Ectodermal cell (in vitro differentiated cells): ENCODE results near the gene NOTCH1.
A peak's percentile ranks its signal among the peaks of the same experiment; 100 is the strongest.
"Not testable (repeated sequence)": the region's sequence is repeated elsewhere in the genome, so short reads cannot be mapped to it uniquely, and the experiment has no call there.

Experiments used
- H3K27ac ChIP-seq: 2 replicates; pipeline ENCODE4 v1.7.0; 2013; ENCODE audit warnings: mild to moderate bottlenecking, low read depth, low read length; ENCODE audit not compliant: insufficient read depth, poor library complexity, severe bottlenecking
- H3K27me3 ChIP-seq: 2 replicates; pipeline ENCODE4 v1.7.0; 2013; ENCODE audit warnings: mild to moderate bottlenecking, low read length; ENCODE audit not compliant: insufficient read depth, control insufficient read depth, poor library complexity, severe bottlenecking
- H3K36me3 ChIP-seq: one replicate; pipeline ENCODE4 v1.7.0; 2013; ENCODE audit warnings: low read length; ENCODE audit not compliant: control insufficient read depth, insufficient read depth
- H3K4me1 ChIP-seq: one replicate; pipeline ENCODE4 v1.7.0; 2013; ENCODE audit warnings: low read length; ENCODE audit not compliant: control insufficient read depth, insufficient read depth
- H3K4me3 ChIP-seq: 2 replicates; pipeline ENCODE4 v1.7.0; 2013; ENCODE audit warnings: low read depth, low read length, control low read depth; ENCODE audit not compliant: insufficient read depth
- H3K9me3 ChIP-seq: 2 replicates; pipeline ENCODE4 v1.7.0; 2013; ENCODE audit warnings: mild to moderate bottlenecking, low read length, moderate library complexity; ENCODE audit not compliant: control insufficient read depth
- WGBS, 2 experiments: methylation state at CpG; one replicate each; pipeline ENCODE4 v1.1.7; 2013; ENCODE audit warnings: missing lambda C conversion rate in 2 of 2; 5-methylcytosine and 5-hydroxymethylcytosine counted together

Gene NOTCH1

GRCh38 chr9:136578626-136578914 is 32.7 kb upstream of the NOTCH1 start:
- H3K4me3 ChIP-seq, result no peak overlapping the region
- WGBS, 2 experiments, result 56 to 61% methylated on average over 7 of the region's 7 CpGs
- no peaks in the 10 kb centered on the region for H3K27me3 ChIP-seq
- H3K4me1 ChIP-seq, result peaks cover 7% of the 10 kb centered on the region
- H3K27ac ChIP-seq, result no peak overlapping the region
- H3K36me3 ChIP-seq, result no peaks in the 10 kb centered on the region
- H3K9me3 ChIP-seq, result no peaks in the 10 kb centered on the region

DNA sequence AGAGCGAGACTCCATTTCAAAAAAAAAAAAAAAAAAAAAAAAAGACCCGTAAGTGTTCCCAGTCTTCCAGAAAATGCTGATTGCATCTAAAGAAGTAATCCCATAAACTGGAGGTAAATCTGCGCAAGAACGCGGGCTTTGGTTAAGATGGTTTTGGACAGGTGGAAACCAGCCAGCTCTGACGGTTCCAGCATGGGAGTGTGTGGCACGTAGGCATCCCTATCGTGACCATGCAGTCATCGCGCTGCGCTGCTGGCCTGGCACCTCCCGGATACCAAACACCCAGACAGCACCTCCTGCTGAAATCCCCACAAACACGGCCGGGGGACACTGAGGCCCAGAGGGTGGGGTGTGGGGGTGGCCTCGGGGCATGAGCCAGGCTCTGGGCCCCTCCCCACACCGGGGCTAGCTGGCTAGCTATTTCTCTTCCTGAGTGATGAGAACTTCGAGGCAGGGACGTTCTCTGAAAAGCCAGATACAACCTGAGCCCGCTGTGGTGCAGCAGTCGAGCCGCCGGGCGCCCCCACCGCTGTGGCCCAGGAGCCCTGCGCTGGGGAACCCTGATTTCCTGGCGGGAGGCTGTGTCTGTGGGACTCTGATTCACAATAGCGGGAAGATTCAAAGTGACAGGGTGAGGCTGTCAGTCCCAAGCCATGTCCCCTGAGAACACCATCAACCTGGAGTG is 32.2 kb upstream of the NOTCH1 start:
- WGBS, 2 experiments, result 78 to 79% methylated on average over 27 of the region's 27 CpGs
- Histone ChIP-seq H3K4me3 (no peak overlapping the region), H3K27me3 (no peaks in the 10 kb centered on the region), H3K36me3 (no peaks in the 10 kb centered on the region), H3K27ac (no peak overlapping the region), H3K9me3 (no peaks in the 10 kb centered on the region), H3K4me1 (peaks cover 6% of the 10 kb centered on the region)

- Histone ChIP-seq H3K27me3 (no peaks in the 10 kb centered on the region), H3K4me3 (no peak overlapping the region), H3K36me3 (no peaks in the 10 kb centered on the region), H3K9me3 (no peaks in the 10 kb centered on the region), H3K27ac (no peak overlapping the region), H3K4me1 (peaks cover 20% of the 10 kb centered on the region)
- 91% methylated on average over 8 of the region's 8 CpGs for WGBS, 2 experiments
Measured at GRCh38 chr9:136576269-136576626, 30.4 kb upstream of the NOTCH1 start.

DNA sequence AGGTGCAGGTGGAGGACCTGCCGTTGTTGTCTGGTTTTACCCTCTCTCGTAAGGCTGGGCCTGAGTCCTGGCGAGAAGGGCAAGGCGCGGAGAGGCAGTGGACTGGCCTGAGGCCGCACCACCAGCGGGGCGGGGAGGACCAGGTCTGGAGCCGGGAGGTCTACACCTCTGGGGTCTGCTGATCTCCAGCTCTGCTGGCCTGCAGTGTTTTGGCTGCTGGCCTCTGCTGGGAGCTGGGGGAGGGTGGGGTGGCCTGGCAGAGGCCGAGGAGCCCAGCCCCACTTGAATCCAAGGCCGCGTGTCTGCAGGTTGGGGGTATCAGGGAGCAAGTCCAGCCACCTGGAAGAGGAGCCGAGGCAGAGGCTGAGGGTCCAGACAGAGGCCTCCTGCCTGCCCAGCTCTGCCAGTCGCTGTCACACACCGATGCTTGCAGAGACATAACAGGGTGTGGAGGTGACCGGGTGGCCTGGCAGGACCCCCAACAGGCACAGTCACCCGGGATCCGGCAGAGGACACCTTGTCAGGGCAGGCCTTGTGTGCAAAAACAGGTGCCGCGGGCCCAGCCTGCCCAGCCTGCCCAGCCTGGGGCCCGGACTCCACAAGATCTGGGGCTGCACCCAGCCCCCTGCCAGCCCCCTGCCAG is 29.9 kb upstream of the NOTCH1 start:
- H3K27ac ChIP-seq, result no peak overlapping the region
- no peak overlapping the region for H3K4me3 ChIP-seq
- H3K4me1 ChIP-seq, result peaks cover 25% of the 10 kb centered on the region
- WGBS, 2 experiments, result 89 to 90% methylated on average over 21 of the region's 21 CpGs
- H3K9me3 ChIP-seq, result no peaks in the 10 kb centered on the region
- H3K36me3 ChIP-seq, result no peaks in the 10 kb centered on the region
- H3K27me3 ChIP-seq, result no peaks in the 10 kb centered on the region

GRCh38 chr9:136574606-136575005 is 28.8 kb upstream of the NOTCH1 start:
- 95% methylated on average over 16 of the region's 16 CpGs for WGBS, 2 experiments
- peaks cover 36% of the 10 kb centered on the region for H3K4me1 ChIP-seq
- H3K27ac ChIP-seq, H3K4me3 ChIP-seq, H3K27me3 ChIP-seq, H3K36me3 ChIP-seq, H3K9me3 ChIP-seq: not testable (repeated sequence)

- no peaks in the 10 kb centered on the region for H3K9me3 ChIP-seq
- peak overlapping the region; percentile 89 for H3K27ac ChIP-seq
- H3K4me3 ChIP-seq, result peak overlapping the region; percentile 12
- H3K4me1 ChIP-seq, result peaks cover 46% of the 10 kb centered on the region
- H3K36me3 ChIP-seq, result no peaks in the 10 kb centered on the region
- WGBS, 2 experiments, result 41 to 42% methylated on average over 34 of the region's 34 CpGs
- no peaks in the 10 kb centered on the region for H3K27me3 ChIP-seq
Measured at GRCh38 chr9:136572828-136573625, 27.2 kb upstream of the NOTCH1 start.

- H3K4me1 ChIP-seq, result peaks cover 53% of the 10 kb centered on the region
- WGBS, 2 experiments, result 2 to 3% methylated on average over 17 of the region's 17 CpGs
- H3K9me3 ChIP-seq, result no peaks in the 10 kb centered on the region
- peak overlapping the region; percentile 12 for H3K4me3 ChIP-seq
- H3K36me3 ChIP-seq, result no peaks in the 10 kb centered on the region
- H3K27me3 ChIP-seq, result no peaks in the 10 kb centered on the region
- peak overlapping the region; percentile 89 for H3K27ac ChIP-seq
Measured at GRCh38 chr9:136572003-136572827, 26.4 kb upstream of the NOTCH1 start.

DNA sequence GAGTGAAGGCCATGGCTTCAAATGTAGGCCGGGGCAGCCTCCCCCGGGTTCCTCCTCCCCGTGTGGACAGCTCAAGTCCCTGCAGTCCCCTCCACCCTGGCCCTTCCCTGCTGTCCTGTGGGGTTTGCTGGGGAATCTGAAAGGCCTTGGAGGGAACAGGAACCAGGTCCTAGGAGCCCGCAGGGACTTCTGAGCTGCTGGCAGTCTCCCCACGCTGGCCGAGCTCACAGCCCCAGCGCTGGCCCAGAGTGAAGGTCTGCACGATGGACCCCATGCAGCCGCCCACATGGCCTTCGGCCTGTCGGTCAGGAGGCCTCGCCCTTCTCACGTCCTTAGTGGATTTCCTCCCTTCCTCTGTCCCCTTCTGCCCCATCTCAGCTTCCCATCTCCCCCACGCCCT is 25.7 kb upstream of the NOTCH1 start:
- Histone ChIP-seq H3K4me1 (peaks cover 57% of the 10 kb centered on the region), H3K36me3 (no peaks in the 10 kb centered on the region), H3K27ac (peak overlapping the region; percentile 89), H3K9me3 (no peaks in the 10 kb centered on the region), H3K27me3 (no peaks in the 10 kb centered on the region), H3K4me3 (no peak overlapping the region)
- 49 to 50% methylated on average over 14 of the region's 14 CpGs for WGBS, 2 experiments

DNA sequence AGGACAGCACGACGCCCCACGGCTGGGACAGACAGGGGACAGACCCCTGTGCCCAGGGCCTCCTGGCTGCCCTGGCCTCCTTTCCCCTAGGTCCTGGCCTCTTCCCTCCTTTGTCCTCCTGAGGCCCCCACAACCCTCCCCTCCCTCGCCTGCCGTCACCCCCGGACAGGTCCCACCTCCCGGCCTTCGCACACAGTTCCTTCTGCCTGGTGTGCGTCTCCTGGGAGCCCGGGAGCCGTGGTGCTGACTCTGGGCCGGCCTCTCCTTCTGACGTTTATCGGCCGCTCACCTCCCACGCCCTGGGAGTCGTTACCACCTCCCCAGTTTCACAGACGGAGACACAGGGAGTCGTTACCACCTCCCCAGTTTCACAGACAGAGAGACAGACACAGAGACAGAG is 25.1 kb upstream of the NOTCH1 start:
- no peaks in the 10 kb centered on the region for H3K36me3 ChIP-seq
- H3K9me3 ChIP-seq, result no peaks in the 10 kb centered on the region
- peak overlapping the region; percentile 89 for H3K27ac ChIP-seq
- H3K4me3 ChIP-seq, result no peak overlapping the region
- H3K27me3 ChIP-seq, result no peaks in the 10 kb centered on the region
- peaks cover 62% of the 10 kb centered on the region for H3K4me1 ChIP-seq
- WGBS, 2 experiments, result 65 to 75% methylated on average over 19 of the region's 19 CpGs
